GM12891 (cell line): ENCODE measurements around the gene LFNG.

Experiments used
- DNase-seq: peaks from one replicate; pipeline ENCODE4 v3.0.0; 2011; ENCODE audit warnings: low spot score; ENCODE audit not compliant: insufficient read length
- FAIRE-seq: peaks from 2 replicates; lab custom pipeline; 2011; peaks lifted over from hg19 to GRCh38; lab: Jason Lieb, UNC
- PAX5 ChIP-seq: IDR thresholded peaks from 2 replicates; pipeline ENCODE4 v1.6.1; 2011; ENCODE audit warnings: low read length, moderate library complexity, mild to moderate bottlenecking; ENCODE audit not compliant: insufficient read depth, severe bottlenecking
- POLR2A ChIP-seq: IDR thresholded peaks from 2 replicates; pipeline ENCODE4 v1.6.1; 2011; ENCODE audit warnings: low read depth, low read length, control low read depth
- POLR2AphosphoS5 ChIP-seq: IDR thresholded peaks from 2 replicates; pipeline ENCODE4 v1.6.1; 2011; ENCODE audit warnings: low read depth, low read length, control low read depth
- POU2F2 ChIP-seq: IDR thresholded peaks from 2 replicates; pipeline ENCODE4 v1.6.1; 2011; ENCODE audit warnings: low read depth, mild to moderate bottlenecking, control low read depth, low read length, moderate library complexity
- SPI1 ChIP-seq: IDR thresholded peaks from 2 replicates; pipeline ENCODE4 v1.6.1; 2011; ENCODE audit warnings: low read depth, low read length, control low read depth
- TAF1 ChIP-seq: IDR thresholded peaks from 2 replicates; pipeline ENCODE4 v1.6.1; 2011; ENCODE audit warnings: low read depth, low read length, control low read depth

The LFNG gene

DNA sequence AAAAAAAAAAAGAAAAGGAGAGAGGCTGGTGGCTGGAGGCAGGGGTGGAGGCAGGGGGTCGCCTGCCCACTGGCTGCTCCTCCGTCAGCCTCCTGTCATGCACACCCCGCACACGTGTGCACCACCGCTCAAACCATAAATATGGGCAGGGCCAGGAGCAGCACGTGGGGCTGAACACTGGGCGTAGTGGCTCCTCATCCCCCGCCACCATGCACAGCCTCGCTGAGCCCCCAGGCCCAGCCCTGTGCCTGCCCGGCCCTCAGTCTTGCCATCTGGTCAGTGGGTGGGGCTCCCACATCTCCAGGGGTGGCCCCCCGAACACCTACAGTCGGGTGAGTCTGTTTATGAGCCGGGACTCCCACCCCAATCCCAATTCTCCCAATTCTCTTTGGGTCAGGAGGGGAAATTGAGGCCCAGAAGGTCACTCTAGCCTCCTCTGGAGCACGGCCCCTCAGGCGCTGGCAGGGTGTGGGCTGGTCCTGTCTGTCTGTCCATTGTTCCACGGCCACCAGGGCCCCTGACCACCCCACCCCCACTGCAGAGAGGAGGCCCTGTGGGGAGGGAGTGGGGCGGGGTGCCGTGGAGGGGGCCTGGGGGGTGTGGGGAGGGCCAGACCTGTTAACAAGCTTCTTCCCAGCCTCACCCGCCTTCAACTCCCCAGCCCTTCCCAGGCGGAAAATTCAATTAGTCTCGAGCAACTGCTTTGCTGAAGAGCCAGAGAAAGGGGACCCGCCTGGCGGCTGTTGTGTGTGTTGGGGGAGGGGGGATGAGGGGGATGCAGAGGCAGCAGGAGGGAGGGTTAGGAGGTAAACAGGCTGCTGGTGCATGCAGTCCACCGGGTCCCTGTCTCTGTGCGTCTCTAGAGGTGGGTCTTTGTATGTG lies 23.9 kb upstream of the LFNG start:
- FAIRE-seq: no peak
- TF ChIP-seq PAX5: no peak
- no peak for TF ChIP-seq POLR2A
- TF ChIP-seq SPI1: no peak
- no peak for TF ChIP-seq POU2F2
- TF ChIP-seq TAF1: no peak
- no peak for TF ChIP-seq POLR2AphosphoS5
- DNase-seq: no peak

DNA sequence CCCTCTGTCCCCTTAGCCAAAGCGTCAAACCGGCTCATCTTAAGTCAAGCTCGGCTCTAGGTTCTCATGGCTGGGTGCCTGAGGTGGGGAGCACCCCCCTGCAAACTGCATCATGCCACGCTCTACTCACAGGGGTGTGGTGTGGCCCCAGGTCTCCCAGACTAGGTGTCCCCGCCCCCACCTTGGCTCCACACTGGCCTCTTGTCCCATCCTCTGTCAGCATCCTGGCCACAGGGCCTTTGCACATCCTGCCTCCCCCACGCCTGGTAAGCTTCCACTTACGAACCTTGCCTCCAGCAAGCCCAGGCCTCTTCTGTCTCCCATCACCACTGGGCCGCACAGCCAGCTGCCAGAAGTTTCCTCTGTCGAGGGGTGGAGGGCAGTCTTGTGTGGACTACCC lies 23.2 kb upstream of the LFNG start:
- DNase-seq: no peak
- FAIRE-seq: no peak
- TF ChIP-seq PAX5: no peak
- no peak for TF ChIP-seq POLR2AphosphoS5
- no peak for TF ChIP-seq TAF1
- no peak for TF ChIP-seq SPI1
- TF ChIP-seq POLR2A: no peak
- no peak for TF ChIP-seq POU2F2

DNA sequence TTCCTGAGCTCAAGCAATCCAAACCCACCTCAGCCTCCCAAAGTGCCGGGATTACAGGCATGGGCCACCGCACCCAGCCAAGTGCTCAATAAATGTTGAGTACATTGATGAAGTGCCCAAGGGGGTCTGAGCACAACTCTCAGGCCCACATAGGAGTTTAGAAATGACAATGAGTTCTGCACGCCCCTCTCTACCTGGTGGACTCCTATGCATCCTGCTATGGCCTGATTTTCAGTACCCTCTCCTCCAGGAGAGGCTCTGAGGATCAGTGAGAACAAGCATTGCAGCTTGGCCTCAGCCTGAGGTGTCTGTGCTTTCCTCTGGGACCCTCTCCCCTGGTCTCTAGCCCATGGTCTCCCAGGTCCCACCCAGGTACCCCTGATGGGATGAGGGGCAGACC lies 22.5 kb upstream of the LFNG start:
- DNase-seq: no peak
- FAIRE-seq: no peak
- TF ChIP-seq POU2F2 (no peak), POLR2A (no peak), TAF1 (no peak), SPI1 (no peak), PAX5 (no peak), POLR2AphosphoS5 (no peak)

DNA sequence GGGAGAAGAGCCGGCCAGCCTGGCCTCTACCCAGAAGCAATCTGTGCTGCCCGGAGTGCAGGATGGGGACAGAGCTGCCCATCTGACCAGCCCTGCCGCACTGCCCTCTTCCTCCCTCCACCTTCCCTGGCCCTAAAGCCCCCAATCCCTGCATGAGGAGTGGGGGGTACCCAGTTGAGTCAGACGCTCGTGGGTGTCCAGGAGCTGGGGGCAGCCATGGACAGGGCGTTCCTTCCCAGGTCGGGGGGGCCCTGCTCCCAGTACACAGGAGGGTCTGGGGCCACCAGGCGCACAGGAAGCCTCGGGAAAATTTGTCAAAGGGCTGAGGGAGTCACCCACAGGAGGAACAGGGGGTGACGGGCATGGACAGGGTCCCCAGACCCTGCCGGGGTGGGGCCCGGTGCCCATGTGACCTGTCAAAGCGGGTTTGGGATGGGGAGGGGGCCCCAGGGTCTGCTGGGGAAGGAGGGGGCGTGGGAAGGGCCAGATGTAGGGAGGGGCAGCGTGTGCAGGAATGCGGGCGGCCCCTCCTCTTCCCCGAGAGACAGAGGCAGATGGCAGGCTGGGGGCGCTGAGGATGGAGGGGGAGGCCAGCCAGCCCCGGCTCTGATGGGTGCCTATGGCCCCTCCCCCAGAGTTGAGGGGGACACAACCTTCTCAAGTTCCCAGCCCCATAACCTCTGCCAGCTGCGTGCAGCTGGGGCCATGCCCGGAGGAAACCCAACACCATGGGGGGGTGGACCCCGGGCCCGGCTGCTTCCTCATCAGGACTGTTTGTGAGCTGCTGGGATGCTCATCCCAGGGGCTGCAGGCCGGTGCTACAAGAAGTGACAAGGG lies 21.9 kb upstream of the LFNG start:
- no peak for TF ChIP-seq PAX5
- FAIRE-seq (no peak), DNase-seq (no peak)

DNA sequence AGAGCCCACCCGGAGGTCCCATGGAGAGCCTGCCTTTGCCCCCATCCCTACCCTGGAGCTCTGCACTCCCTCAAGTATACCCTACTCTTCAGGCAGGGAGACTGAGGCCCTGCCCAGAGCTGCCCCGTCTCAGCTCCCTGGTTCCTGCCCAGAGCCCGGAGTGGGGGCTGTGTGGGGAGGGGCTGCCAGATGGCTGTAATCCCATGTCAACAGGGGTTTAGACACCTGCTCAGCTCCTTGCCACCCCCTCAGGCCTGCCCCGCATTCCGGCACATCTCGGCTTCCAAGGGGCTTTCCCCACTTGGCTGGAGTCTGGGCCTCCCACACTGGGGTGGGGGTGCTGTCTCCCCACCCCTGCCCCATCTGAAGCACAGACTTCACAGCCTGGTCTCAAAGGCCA lies 20.9 kb upstream of the LFNG start:
- DNase-seq (no peak), FAIRE-seq (no peak)
- TF ChIP-seq TAF1 (no peak), POLR2A (no peak), POU2F2 (no peak), PAX5 (no peak)

DNA sequence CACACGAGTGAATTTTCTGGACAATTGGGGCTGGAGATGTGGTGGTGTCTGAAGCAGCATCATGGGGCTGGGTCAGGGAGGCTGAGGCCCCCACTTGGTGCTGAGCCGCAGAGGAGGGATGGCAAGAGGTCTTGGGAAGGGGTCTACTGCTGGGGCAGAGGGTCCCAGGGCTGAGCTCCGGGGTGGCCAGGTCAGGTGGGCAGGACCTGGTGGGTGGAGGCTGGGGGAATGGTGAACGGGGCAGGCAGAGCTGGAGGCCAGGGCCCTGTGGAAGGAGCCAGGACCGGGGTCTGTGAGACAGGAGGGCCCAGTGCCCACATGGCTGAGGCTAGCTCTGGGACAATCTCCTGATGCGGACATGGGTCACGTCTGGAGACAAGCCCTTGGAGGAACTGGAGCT lies 20.4 kb upstream of the LFNG start:
- TF ChIP-seq SPI1 (no peak), POU2F2 (no peak), POLR2A (no peak), POLR2AphosphoS5 (no peak), TAF1 (no peak), PAX5 (no peak)
- no peak for FAIRE-seq

DNA sequence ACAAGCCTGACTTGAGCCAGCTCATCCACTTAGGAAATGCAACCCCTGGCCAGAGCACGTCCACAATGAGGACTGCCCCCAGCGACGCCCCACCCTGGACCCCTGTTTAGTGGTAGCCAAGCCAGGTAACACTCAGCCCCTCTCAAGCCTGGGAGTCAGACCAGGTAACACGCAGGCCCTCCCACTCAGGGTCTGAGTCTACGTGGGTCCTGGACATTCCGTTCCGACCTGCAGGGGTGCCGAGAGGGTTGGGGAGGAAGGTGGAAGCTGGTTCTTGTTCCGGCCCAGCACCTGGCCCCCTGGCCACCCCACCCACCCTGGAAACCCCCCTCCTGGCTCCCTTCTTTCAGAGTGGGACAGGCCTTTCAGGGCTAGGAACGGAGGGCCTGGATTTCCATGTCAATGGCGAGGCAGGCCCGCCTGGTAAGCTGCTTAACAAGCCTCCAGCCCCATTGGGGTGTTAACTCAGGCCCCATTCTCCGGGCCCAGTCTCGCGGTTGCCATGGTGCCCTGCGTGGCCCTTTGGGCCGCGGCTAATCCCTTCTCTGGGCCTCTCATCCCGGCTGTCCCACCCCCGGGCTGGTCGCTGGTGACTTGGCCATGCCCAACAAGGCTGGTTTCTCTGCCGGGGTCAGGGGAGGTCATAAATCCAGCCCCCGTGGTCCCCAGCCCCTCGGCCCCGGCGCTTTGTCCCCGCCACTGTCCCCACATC lies 19.7 kb upstream of the LFNG start:
- DNase-seq (no peak), FAIRE-seq (no peak)
- no peak for TF ChIP-seq POU2F2
- no peak for TF ChIP-seq TAF1

More for the DNA sequence above, 20.4 kb upstream of the LFNG start:
- no peak for DNase-seq

DNA sequence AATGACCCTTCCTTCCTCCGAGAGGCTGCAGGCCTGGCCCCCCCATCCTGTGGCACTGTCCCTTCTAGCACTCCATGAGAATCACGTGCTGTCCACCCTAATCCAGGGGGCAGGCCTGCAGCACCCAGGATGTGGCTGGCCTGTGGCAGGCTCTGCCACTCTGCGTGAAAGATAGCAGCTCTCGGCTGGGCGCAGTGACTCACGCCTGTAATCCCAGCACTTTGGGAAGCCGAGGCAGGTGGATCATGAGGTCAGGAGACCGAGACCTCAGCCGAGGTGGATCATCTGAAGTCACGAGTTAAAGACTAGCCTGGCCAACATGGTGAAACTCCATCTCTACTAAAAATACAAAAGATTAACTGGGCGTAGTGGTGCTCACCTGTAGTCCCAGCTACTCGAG lies 18.9 kb upstream of the LFNG start:
- FAIRE-seq: no peak

DNA sequence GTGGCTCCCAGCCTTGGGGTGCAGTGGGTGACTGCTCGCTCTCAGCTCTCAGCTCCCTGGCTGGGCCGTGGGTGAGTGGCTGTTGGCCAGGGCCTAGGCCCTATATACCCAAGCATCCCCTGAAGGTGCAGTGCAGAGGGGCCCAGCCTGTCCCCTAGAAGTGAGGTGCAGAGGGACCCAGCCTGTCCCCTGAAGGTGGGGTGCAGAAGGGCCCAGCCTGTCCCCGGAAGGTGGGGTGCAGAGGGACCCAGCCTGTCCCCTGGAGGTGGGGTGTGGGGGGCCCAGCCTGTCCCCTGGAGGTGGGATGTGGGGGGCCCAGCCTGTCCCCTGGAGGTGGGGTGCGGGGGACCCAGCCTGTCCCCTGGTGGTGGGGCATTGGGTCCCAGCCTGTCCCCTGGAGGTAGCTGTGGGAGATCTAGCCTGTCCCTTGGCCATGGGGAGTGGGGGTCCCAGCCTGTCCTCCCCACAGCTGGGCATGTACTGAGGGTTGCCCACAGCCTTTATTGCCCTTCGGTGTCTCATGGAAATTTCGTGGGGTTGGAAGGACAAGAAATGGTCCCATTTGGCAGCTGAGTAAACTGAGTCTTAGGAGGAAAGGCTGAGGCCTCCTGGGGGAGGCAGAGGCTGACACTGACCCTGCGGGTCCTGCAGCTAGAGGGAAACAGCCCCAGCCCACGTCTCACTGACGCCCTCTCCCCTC lies 17.5 kb upstream of the LFNG start:
- no peak for TF ChIP-seq PAX5
- TF ChIP-seq POLR2A: no peak
- no peak for TF ChIP-seq POU2F2
- FAIRE-seq (no peak), DNase-seq (no peak)

More for the DNA sequence above, 18.9 kb upstream of the LFNG start:
- TF ChIP-seq POLR2AphosphoS5 (no peak), POU2F2 (no peak), SPI1 (no peak), POLR2A (no peak), PAX5 (no peak), TAF1 (no peak)
- DNase-seq: no peak
